ENCODE data around the gene PSMD14.
"Not testable (repeated sequence)": the region's sequence is repeated elsewhere in the genome, so short reads cannot be mapped to it uniquely, and the experiment has no call there.

The PSMD14 gene

GRCh38 chr2:161337247-161337646, 29.0 kb downstream of the PSMD14 start:
- no peak for DNase-seq

- not testable (repeated sequence) for DNase-seq
Measured at GRCh38 chr2:161339532-161339931, 31.3 kb downstream of the PSMD14 start.

- not testable (repeated sequence) for DNase-seq
Measured at GRCh38 chr2:161340930-161341413, 32.7 kb downstream of the PSMD14 start.

GRCh38 chr2:161343235-161343634, 35.0 kb downstream of the PSMD14 start:
- DNase-seq, result no peak

GRCh38 chr2:161344692-161345091, 36.5 kb downstream of the PSMD14 start:
- no peak for DNase-seq

GRCh38 chr2:161351678-161352077, 43.5 kb downstream of the PSMD14 start:
- DNase-seq, result no peak

GRCh38 chr2:161352719-161353118, 44.5 kb downstream of the PSMD14 start:
- no peak for DNase-seq

GRCh38 chr2:161353543-161353942, 45.3 kb downstream of the PSMD14 start:
- no peak for DNase-seq

GRCh38 chr2:161354106-161354505, 45.9 kb downstream of the PSMD14 start:
- DNase-seq, result no peak

- DNase-seq, result no peak
Measured at GRCh38 chr2:161355106-161355505, 46.9 kb downstream of the PSMD14 start.

- no peak for DNase-seq
Measured at GRCh38 chr2:161355983-161356382, 47.8 kb downstream of the PSMD14 start.

GRCh38 chr2:161357097-161357496, 48.9 kb downstream of the PSMD14 start:
- DNase-seq, result peak in 1 of 5 experiments; percentile 61

- DNase-seq, result no peak
Measured at GRCh38 chr2:161358838-161359237, 50.6 kb downstream of the PSMD14 start.

GRCh38 chr2:161360095-161360654, 52.0 kb downstream of the PSMD14 start:
- DNase-seq, result not testable (repeated sequence)

- DNase-seq, result no peak
Measured at GRCh38 chr2:161362568-161363166, 54.4 kb downstream of the PSMD14 start.

GRCh38 chr2:161367675-161368074, 59.5 kb downstream of the PSMD14 start:
- DNase-seq, result no peak

GRCh38 chr2:161369311-161369710, 61.1 kb downstream of the PSMD14 start:
- DNase-seq, result no peak

- no peak for DNase-seq
Measured at GRCh38 chr2:161370981-161371380, 62.8 kb downstream of the PSMD14 start.

GRCh38 chr2:161371869-161372268, 63.6 kb downstream of the PSMD14 start:
- no peak for DNase-seq

GRCh38 chr2:161373942-161374341, 65.7 kb downstream of the PSMD14 start:
- DNase-seq, result no peak

GRCh38 chr2:161374446-161374845, 66.2 kb downstream of the PSMD14 start:
- no peak for DNase-seq

- DNase-seq, result no peak
Measured at GRCh38 chr2:161379740-161380139, 71.5 kb downstream of the PSMD14 start.

- no peak for DNase-seq
Measured at GRCh38 chr2:161381546-161381945, 73.3 kb downstream of the PSMD14 start.

- no peak for DNase-seq
Measured at GRCh38 chr2:161382747-161383146, 74.5 kb downstream of the PSMD14 start.

- DNase-seq, result peak in 2 of 5 experiments; percentile 6 to 87
Measured at GRCh38 chr2:161384864-161385263, 76.6 kb downstream of the PSMD14 start.
